ENCODE measurements around the gene XCL1.
"Not testable (repeated sequence)": the region's sequence is repeated elsewhere in the genome, so short reads cannot be mapped to it uniquely, and the experiment has no call there.

Gene XCL1

DNA sequence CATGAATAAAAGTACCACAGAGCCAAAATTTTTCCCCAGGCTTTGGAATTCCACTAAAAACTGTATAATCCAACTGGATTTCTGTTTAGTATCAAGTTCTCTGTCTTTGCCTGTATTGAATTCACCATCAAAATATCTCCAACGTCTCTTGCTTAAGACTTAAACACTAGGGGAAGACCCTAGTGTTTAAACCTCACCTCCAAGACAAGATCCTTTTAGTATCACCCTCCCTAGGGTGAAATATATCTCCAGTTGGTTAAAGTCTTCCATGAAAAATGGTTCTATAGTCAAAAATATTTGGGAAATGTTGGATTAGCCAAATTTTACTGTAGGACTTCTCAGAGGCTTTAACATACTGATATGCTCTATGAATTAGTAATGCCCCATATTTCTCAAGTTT is 8.1 kb upstream of the XCL1 start:
- POLR2A ChIA-PET = no interaction called here
- CTCF ChIA-PET = no interaction called here
- DNase-seq (ENCODE audit: extremely low spot score) = no peak
- TF ChIP-seq, protein P1, sequence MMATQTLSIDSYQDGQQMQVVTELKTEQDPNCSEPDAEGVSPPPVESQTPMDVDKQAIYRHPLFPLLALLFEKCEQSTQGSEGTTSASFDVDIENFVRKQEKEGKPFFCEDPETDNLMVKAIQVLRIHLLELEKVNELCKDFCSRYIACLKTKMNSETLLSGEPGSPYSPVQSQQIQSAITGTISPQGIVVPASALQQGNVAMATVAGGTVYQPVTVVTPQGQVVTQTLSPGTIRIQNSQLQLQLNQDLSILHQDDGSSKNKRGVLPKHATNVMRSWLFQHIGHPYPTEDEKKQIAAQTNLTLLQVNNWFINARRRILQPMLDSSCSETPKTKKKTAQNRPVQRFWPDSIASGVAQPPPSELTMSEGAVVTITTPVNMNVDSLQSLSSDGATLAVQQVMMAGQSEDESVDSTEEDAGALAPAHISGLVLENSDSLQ (IDR thresholded peaks at IDR 0.05) = no peak
- TF ChIP-seq TARDBP (IDR thresholded peaks at IDR 0.05) (no peak), ELF4 (IDR thresholded peaks at IDR 0.05) (no peak), NFRKB (IDR thresholded peaks at IDR 0.05) (no peak), LEF1 (IDR thresholded peaks at IDR 0.05; ENCODE audit: borderline replicate concordance) (no peak), HDGF (IDR thresholded peaks at IDR 0.05; ENCODE audit: borderline replicate concordance) (no peak)

DNA sequence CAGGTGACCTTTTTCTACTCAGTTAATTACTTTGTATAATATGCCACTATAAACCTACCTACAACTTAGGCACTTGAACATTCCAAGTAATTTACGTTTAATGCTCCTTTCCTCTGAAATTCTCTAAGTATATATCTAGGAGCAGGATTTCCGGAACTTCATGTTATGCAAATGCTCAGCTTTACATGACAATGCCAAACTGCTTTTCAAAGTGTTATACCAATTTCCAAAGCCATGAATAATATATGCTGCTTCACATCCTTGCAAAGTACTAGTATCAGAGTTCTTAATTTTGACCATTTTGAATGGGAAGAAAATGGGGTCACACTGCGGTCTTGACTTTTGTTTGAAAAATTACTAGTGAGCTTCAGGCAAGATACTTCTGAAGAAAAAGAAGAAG is 5.8 kb upstream of the XCL1 start:
- TF ChIP-seq FOXA1 (IDR thresholded peaks at IDR 0.05) (no peak), SP1 (IDR thresholded peaks at IDR 0.05) (no peak), BHLHE40 (IDR thresholded peaks at IDR 0.05; ENCODE audit: borderline replicate concordance) (no peak), CTBP1 (IDR thresholded peaks at IDR 0.05; ENCODE audit: borderline replicate concordance) (no peak), ARNT (IDR thresholded peaks at IDR 0.05) (no peak), FOXM1 (IDR thresholded peaks at IDR 0.05; ENCODE audit: borderline replicate concordance) (no peak), TARDBP (IDR thresholded peaks at IDR 0.05) (no peak), SUZ12 (IDR thresholded peaks at IDR 0.05) (no peak)
- ChIA-PET POLR2A (no interaction called here), CTCF (no interaction called here)
- no peak for DNase-seq (ENCODE audit: extremely low spot score)

DNA sequence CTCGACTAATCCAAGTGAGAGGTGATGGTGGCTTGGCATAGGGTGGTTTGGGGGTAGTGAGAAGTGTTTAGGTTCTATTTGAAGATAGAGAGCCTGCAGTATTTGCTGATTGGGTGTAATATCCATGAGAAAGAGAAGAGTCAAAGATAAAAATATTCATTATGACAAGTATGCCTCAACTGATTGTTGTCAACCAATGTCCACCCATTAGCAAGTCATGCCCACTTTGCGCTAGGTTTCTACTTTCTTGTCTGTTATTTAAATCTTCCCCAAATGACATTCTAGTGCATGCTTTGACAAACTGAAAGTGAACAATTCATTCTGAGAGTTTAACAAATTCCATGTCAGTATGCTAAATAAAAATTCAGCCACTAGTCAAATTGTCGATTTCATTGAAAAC is 3.8 kb upstream of the XCL1 start:
- ChIA-PET POLR2A (no interaction called here), CTCF (no interaction called here)
- no peak for DNase-seq (ENCODE audit: extremely low spot score)
- TF ChIP-seq ELF4 (IDR thresholded peaks at IDR 0.05) (no peak), FOXM1 (IDR thresholded peaks at IDR 0.05; ENCODE audit: borderline replicate concordance) (no peak), HDGF (IDR thresholded peaks at IDR 0.05; ENCODE audit: borderline replicate concordance) (no peak)

DNA sequence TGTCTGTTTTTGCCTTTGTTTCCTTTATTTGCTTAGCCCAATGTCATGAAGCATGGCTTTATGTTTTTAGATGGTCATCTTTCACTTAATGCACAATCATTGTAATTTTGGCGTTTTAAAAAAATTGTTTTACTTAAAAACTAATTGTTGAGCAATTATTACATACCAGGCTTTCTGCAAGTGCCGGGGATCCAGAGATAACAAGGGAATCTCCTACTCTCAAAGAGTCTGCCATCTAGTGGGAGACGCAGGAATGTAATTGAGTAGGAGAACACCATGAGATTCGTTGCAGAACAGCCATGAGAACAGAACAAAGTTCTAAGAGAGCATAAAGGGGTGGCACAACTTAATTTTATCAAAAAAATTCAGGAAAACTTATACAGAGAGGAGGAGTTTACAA is 2.2 kb upstream of the XCL1 start:
- POLR2A ChIA-PET, CTCF ChIA-PET: not testable (repeated sequence)
- peak; percentile 36 for DNase-seq (ENCODE audit: extremely low spot score)

DNA sequence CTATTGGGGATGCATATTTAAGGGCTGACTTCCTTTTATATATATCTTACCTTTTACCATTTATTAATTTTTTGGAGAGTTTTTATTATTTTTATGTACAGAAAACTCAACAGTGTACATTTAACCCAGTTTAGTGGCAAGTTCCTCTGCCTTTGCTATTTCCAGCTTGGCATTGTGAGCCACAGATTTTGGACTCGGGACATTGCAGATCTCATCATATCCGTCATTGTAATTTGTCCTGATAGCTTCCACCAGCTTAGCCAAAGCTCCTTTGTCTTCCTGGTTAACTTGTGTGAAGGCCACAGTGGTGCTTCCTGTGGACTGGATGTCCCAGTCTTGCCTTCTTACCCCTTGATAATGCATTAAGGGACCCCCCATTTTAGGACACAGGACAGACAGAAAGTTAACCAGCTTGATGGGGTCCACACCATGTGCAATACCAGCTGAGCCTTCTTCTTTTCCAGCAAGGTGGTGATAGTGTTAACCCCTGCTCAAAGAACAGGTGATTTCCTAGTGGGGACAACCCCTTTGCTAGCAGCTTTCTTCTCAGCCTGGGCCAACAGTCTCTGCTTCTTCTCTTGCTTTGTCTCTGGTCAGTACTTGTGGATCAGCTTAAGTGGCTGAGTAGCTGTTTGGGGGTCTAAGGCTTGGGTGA is 2.3 kb downstream of the XCL1 start:
- CTCF ChIA-PET = interaction anchor here (1.4 kb wide), 1 partner anchor 139 kb away, joined by 4 read pairs; no protein-coding TSS in a partner anchor
- DNase-seq (ENCODE audit: extremely low spot score); POLR2A ChIA-PET: not testable (repeated sequence)

DNA sequence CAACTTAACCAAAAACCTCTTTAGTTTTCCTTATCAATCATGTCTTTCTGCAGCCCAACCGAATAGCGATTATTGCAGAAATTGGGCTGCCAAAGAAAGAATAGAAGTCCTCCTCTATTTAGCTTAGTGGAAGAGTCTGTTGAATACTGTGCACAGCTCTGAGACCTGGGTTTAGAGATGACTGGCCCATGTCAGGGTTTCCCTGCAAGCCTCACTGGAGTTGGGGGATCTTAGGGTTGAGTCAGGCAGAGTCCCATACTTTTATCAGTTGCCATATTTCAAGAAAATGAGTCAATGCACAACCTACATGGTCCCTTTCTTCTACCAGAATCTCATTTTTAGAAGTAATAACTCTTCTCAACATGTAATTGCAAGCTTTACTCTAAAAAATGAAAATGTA is 3.9 kb downstream of the XCL1 start:
- POLR2A ChIA-PET; DNase-seq (ENCODE audit: extremely low spot score); CTCF ChIA-PET: not testable (repeated sequence)

DNA sequence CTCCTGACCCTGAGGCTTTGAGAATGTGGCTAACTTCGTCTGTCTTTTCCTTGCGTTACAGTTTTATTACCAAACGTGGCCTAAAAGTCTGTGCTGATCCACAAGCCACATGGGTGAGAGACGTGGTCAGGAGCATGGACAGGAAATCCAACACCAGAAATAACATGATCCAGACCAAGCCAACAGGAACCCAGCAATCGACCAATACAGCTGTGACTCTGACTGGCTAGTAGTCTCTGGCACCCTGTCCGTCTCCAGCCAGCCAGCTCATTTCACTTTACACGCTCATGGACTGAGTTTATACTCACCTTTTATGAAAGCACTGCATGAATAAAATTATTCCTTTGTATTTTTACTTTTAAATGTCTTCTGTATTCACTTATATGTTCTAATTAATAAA is 4.6 kb downstream of the XCL1 start:
- POLR2A ChIA-PET; DNase-seq (ENCODE audit: extremely low spot score); CTCF ChIA-PET: not testable (repeated sequence)

DNA sequence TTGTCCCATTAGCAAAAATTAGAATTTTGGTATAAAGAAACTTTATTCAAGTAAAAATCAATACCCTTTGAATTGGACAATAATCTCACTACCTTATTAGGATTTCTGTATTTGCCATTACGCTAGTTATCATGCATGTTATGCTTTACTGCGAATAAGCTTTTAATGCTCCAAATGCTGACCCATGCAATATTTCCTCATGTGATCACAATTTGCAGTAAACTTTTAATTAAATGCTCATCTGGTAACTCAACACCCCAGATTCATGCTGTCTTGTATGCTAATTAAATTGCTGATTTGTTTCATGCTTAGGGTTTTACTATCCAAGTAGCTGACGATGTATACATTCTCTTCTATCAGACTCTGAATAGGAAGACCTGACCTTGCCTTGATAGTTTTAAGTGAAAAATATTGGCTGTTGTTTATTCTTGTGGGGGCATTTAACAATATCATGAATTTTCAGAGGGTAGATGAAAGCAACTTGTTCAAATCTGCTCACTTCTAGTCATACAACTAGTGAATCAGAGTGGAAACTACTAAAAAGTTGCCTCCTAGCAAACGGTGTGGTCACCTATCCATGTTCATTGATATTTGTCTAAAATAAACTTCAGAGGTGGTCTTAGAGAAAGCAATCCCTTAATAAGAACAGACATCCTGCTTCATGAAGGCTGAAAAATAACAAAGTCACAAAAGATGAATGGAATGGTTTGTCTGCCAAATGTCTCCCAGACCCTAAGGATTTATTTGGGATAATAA is 5.6 kb downstream of the XCL1 start:
- POLR2A ChIA-PET = no interaction called here
- CTCF ChIA-PET = interaction anchor here (1.2 kb wide), 1 partner anchor 9 kb away, joined by 3 read pairs; no protein-coding TSS in a partner anchor
- DNase-seq (ENCODE audit: extremely low spot score) = no peak
- TF ChIP-seq FOXK2 (IDR thresholded peaks at IDR 0.05) = no peak
- TF ChIP-seq ELF4 (IDR thresholded peaks at IDR 0.05) = no peak
- no peak for TF ChIP-seq L3MBTL2 (conservative IDR thresholded peaks at IDR 0.05)
- TF ChIP-seq TARDBP (IDR thresholded peaks at IDR 0.05) = no peak
- TF ChIP-seq, protein P1 (IDR thresholded peaks at IDR 0.05) = no peak
- no peak for TF ChIP-seq NFRKB (IDR thresholded peaks at IDR 0.05)
- TF ChIP-seq SP1 (IDR thresholded peaks at IDR 0.05) = no peak
- TF ChIP-seq ZNF384 (IDR thresholded peaks at IDR 0.05) = no peak
- TF ChIP-seq ARNT (IDR thresholded peaks at IDR 0.05) = no peak

Data from HEK293T (cell line).